HG02678 (cell line): Measurements from ENCODE around the gene MT1A.
"Not testable (repeated sequence)": the region's sequence is repeated elsewhere in the genome, so short reads cannot be mapped to it uniquely, and the experiment has no call there.

Source experiments
- ATAC-seq: cut with Tn5 transposase; IDR thresholded peaks from one replicate; pipeline ENCODE4 v1.9.1; 2021; ENCODE audit warnings: mild to moderate bottlenecking, moderate library complexity; ENCODE audit not compliant: unreplicated experiment

Gene MT1A

DNA sequence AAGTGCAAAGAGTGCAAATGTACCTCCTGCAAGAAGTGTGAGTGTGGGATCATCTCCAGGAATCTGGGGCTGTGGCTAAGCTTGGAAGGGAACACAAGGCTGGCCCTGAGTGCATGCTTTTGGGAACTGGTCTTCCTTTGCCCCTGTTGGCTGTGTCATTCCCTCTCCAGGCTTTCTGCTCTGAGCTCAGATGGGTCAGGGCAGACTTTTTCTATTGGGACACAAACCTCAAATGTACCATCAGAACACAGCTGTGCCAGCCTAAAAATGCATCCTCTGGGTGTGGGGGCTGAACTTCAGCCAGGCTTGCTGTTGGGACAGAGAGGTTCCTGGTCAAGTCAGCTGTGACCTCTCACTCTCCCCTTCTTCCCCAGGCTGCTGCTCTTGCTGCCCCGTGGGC lies 14.1 kb downstream of the MT1A start:
- ATAC-seq, result no peak

DNA sequence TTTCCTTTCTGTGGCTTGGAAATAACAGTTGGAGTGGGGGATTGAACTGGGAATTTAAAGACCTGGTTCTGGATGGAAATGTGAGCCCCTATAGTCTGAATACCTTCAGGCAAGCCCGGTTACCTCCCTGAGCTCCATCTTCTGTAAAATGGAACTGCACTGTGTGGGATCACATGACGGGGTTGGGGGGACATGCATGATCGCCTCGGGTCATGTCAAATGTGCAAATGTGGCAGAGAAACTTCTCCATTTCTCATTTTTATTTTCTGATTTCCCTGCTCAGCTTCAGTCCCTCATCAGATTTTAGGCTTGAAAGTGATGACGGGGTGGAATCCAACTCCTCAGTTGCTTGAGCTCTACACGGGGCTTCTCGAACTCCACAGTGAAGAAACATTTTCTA lies 14.8 kb downstream of the MT1A start:
- no peak for ATAC-seq

DNA sequence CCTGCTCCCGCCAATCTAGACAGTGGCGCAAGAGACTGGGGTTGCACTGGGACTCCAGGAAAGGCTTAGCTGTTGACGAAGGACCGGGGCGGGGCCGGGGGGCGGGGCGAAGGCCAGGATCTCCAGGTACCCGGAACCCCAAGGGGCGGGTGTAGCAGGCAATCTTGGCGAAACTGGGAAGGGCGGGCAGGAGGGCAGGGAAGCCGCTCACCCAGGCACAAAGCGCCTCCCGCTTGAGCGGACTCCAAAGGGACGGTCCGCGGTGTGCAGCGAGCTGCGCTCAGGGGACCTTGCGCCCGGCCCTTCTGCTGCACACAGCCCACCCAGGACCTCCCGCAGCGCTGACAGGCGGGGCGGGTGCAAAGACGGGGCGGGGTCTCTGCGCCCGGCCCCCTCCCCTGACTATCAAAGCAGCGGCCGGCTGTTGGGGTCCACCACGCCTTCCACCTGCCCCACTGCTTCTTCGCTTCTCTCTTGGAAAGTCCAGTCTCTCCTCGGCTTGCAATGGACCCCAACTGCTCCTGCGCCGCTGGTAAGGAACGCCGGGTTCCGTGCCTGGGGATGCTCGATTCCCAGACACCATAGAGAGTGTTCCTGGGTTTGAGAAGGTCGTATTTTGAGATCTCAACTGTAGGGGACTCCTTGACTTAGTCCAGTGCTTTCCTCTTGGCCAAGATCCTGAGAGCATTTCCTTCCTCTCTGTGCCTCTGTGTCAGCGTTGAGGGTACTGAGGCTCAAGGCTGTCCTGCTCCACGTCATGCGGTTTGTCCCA lies 19.3 kb downstream of the MT1A start, which contains the start of gene MT1F:
TSS of gene MT1F (plus strand) at position 405 of the 772 bp plus-strand sequence. CDS start at position 505, 100 bp downstream.
- ATAC-seq, result peak; percentile 51

DNA sequence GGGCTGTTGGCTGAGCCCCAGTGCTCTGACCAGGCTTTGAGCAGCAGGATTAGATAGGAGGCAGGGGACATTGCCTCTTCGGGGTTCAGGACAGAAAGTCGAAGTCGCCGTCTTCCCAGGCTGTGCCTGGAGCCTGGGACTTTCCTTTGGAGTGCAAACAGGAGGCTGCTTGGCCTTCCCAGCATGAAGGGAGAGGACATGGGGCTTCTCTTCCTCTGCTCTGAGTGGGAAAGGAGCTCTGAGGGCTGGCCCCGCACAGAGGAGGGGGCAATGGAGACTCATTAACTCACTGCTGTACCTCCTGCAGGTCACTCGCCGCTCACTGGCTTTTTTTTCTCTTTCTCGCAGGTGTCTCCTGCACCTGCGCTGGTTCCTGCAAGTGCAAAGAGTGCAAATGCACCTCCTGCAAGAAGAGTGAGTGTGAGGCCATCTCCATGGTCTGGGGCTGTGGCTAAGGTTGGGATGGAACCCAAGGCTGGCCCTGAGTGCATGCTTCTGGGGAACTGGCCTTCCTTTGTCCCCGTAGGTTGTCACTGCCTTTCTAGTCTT lies 19.9 kb downstream of the MT1A start:
- ATAC-seq, result no peak

DNA sequence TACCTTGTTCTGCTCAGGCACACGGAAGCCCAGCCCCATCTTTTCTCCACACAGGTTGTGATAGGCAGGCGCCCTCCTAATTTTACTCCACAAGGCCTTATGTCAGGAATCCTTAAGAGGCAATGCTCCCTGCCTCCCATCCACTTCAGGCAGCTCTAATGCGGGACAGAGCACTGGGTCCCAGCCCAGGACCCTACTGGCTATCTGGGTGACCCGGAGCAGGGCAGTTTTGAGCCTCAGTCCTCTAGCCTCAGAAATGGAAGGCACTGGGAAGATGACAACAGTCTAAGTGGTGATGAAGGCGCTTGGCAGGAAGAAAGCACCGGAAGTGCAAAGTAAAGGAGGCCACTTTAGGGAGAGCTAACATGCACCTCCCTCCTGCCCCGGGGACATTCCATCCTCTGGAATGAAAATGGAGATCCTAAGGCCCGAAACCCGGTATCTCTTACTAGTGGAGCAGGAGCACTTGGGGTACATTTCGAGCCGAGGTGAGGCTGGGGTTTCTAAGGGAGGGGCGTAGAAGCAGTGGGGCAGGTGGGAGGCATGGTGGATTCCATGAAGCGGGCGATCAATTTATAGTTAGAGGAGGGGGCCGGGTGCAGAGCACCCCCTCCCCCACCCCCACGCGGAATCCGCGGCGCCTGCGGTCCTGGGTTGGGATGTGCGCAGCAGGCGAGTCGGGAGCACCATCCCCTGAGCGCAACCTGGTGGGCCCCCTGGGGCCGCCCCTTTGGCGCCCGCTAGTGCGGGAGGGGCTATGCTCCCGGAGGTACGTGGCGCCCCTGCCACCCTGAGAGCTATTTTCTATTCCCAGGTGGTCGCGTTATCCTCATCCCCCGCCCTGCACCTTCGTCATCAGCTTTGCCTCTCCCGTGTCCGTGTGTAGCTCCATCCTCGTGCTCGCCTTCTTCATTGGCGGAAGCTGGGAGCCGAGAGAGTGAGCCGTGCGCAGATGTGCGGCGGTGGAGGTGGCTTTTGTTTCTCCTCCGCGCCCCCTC lies 24.2 kb downstream of the MT1A start:
- ATAC-seq, result no peak

DNA sequence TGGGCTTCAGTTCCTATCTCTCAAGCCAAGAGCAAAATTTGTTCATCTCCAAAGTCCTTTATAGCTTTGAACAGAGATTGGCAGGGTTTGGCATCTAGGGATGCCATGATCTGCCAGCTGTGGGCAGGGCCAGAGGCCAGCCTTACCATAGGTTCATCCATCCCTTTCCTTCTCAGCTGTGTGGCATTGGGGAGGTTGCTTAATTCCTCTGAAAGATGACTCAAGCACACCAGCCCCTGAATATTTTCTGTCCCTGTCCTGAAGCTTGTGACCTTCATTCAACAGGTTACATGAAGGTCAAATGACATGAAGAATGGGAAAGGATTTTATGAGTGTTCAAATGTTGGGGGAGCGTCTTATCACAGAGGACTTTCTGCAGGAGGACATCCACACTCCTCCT lies 26.0 kb downstream of the MT1A start:
- ATAC-seq, result no peak

DNA sequence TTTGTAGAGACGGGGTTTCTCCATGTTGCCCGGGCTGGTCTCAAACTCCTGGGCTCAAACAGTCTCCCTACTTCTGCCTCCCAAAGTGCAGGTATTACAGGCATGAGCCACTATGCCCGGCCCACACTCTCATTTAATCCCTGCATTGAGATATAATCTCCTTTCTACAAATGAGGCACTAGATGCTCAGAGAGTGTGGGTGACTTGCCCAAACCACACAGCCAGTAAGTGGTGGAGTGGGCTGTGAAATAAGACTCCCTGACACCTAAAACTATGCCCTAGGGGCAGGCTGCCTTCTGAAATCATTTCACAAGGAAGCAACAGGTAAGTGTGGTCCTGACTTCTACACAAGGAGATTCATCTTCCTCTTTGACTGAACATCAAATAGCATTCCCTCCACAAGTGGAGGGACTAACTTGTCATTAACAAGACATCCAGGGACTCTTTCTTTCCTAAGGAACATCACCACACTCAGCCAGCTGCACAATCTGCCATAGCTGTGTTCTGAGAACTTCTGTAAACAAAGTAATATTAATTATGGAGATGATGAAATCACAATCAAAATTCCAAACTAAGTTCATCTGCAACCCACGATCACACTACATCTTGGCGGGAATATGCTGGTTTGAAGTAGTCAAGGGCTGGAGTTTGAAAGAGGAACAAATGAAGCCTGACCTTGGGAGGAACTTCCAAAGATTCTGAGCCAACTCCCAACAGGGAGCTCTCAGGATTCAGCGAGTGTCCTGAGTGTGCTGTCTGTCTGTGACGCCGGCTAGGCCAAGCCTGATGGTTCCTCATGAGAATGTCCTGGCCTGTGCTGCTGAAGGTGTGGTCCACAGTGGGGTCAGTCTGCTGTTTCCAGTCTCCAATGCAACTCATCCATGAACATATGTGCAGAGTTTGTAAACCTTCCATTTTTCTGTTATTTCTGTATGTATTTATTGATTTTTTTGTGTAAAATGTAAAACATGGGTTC lies 27.1 kb downstream of the MT1A start:
- ATAC-seq, result not testable (repeated sequence)

DNA sequence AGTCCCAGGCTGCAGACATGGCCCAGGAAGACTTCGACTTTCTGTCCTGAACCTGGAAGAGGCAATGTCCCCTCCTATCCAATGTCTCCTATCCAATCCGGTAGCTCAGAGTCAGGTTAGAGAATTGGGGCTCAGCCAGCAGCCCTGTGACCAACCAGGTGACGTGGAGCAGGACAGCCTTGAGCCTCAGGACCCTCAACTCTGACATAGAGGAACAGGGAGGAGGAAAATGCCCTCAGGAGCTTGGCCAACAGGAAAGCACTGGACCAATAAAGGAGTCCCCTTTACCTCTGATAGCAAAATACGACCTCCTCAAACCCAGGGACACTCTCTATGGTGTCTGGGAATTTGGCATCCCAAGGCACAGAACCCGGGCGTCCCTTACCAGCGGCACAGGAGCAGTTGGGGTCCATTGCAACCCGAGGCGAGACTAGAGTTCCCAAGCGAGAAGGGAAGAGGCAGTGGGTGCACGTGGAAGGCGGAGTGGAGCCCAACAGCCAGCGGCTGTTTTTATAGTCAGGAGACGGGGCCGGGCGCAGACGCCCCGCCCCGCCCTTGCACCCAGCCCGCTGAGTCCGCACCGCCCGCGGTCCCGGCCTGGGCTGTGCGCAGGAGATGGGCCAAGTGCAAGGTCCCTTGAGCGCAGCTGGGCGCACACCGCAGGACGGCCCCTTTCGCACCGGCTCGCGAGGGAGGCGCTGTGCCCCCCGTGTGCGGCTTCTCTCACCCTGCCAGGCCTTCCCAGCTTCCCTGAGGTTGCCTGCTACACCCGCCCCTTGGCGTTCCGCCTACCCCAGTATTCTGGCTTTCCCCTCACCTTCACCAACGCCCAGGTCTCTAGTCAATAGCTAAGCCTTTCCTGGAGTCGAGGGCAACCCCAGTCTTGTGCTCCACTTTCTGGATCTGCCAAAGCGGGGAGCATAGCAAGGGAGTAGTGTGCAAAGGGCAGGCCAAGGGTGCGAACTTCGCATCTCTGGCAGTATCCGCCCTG lies 29.4 kb downstream of the MT1A start, which contains the start of gene MT1G:
TSS of gene MT1G (minus strand) at position 485 of the 991 bp plus-strand sequence. CDS start at position 413, 72 bp downstream.
- no peak for ATAC-seq

DNA sequence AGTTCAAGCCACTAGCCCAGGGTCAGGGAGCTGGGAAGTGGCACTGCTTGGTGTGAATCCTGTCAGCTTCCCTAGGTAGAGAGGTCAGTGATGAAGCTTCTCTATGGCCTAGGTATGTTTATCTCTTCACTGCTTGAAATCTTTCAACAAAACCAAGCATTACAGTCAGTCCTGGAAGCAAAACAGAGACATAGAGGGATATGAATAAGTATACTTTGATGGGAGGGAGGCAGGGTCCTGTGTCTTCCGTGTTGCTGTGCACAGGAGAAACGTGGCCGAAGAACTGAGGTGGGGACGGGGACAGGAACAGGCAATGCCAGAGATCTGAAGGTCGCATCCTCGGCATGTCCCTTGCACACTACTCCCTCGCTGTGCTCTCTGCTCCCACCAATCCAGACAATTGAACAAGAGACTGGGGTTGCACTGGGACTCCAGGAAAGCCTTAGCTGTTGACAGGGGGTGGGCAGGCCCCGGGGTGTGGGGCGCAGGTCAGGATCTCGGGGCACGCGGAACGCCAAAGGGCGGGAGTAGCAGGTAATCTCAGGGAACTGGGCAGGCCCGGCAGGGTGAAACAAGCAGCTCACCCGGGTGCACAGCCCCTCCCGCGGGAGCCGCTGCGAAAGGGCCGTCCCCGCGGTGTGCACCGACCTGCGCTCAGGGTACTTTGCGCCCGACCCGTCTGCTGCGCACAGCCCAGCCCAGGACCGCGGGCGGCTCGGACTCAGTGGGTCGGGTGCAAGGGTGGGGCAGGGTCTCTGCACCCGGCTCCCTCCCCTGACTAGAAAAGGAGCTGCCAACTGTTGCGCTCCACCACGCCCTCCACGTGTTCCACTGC lies 30.8 kb downstream of the MT1A start, which contains the start of gene MT1H:
TSS of gene MT1H (plus strand) at position 810 of the 835 bp plus-strand sequence. CDS start 71 bp downstream, outside the sequence.
- no peak for ATAC-seq

DNA sequence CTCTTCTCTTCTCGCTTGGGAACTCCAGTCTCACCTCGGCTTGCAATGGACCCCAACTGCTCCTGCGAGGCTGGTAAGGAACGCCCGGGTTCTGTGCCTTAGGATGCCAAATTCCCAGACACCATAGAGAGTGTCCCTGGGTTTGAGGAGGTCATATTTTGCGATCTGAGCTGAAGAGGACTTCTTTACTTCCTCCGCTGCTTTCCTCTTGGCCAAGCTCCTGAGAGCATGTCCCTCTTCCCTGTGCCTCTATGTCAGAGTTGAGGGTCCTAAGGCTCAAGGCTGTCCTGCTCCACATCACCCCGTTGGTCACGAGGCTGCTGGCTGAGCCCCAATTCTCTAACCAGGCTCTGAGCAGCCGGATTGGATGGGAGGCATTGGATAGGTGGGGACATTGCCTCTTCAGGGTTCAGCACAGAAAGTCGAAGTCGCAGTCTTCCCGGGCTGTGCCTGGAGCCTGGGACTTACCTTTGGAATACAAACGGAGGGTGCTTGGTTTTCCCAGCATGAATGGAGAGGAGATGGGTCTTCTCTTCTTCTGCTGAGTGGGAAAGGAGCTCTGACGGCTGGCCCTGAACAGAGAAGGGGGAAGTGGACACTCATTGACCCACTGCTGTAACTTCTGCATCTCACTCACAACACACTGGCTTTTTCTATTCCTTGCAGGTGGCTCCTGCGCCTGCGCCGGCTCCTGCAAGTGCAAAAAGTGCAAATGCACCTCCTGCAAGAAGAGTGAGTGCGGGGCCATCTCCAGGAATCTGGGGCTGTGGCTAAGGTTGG lies 31.6 kb downstream of the MT1A start:
- ATAC-seq, result no peak

DNA sequence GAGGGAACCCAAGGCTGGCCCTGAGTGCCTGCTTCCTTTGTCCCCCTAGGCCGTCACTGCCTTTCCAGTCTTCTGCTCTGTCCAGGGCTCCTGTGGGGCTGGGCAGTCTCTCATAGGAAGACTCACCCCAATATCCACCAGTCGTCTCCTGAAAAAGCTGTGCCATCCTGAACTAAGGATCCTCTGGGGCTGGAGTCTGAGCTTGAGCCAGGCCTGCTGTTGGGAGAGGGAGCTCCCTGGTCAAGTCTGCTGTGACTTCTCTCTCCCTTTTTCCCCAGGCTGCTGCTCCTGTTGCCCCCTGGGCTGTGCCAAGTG lies 32.1 kb downstream of the MT1A start:
- no peak for ATAC-seq

DNA sequence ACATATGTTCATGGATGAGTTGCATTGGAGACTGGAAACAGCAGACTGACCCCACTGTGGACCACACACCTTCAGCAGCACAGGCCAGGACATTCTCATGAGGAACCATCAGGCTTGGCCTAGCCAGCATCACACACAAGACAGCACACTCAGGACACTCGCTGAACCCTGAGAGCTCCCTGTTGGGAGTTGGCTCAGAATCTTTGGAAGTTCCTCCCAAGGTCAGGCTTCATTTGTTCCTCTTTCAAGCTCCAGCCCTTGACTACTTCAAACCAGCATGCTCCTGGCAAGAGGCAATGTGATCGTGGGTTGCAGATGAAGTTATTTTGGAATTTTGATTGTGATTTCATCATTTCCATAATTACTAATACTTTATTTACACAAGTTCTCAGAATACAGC lies 33.2 kb downstream of the MT1A start:
- not testable (repeated sequence) for ATAC-seq

DNA sequence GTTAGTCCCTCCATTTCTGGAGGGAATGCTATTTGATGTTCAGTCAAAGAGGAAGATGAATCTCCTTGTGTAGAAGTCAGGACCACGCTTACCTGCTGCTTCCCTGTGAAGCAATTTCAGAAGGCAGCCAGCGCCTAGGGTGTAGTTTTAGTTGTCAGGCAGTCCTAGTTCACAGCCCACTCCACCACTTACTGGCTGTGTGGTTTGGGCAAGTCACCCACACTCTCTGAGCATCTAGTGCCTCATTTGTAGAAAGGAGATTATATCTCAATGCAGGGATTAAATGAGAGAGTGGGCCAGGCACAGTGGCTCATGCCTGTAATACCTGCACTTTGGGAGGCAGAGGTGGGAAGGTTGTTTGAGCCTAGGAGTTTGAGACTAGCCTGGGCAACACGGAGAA lies 33.7 kb downstream of the MT1A start:
- not testable (repeated sequence) for ATAC-seq

DNA sequence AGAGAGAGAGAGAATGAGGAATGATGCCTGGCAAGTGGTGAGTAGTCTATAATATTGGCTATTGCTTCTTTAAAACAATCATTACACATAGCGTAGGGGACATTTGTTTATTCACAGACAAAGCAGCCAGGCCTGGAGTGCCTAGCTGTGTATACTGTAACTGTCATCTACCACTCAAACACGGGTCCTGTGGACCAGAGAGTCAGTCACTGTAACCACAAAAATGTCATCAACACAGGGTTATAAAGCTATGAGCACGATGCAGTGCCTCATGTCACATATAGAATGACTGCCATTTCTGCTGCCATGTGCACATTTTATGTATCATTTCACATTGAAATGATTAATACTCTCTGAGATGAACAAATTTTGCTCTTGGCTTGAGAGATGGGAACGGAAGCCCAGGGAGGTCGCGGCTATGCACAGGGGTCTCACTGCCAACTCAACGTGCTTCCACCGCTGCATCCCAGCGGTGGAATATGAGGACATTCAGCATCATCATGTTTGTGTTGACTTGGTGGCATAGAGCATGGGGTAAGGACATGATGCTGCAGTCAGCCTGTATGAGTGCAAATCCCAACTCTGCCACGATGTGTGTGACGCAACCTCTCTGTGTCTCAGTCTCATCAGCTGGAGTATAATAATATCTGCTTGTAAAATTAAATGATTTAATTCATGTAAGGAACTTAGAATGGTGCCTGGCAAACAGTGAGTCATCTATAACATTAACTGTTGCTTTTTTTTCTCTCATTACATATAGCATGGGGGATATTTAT lies 34.5 kb downstream of the MT1A start:
- no peak for ATAC-seq

DNA sequence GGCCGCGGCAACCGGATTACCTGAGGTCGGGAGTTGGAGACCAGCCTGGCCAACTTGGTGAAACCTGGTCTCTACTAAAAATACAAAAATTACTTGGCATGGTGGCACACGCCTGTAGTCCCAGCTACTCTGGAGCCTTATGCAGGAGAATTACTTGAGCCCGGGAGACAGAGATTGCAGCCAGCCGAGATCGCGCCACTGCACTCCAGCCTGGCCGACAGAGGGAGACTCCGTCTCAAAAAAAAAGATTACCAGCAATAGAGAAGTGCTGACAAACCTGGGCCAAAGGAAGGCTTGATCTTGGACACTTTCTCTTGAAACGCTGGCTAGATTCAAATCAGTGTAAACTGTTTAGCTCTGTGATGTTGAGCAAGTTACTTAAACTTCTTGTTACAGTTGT lies 35.5 kb downstream of the MT1A start:
- ATAC-seq, result no peak

DNA sequence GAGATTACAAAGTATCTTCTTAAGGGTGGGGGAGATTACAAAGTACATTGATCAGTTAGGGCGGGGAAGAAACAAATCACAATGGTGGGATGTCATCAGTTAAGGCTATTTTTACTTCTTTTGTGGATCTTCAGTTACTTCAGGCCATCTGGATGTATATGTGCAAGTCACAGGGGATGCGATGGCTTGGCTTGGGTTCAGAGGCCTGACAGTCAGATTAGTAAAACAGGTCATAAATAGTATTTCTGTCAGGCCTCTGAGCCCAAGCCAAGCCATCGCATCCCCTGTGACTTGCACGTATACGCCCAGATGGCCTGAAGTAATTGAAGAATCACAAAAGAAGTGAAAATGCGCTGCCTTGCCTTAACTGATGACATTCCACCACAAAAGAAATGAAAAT lies 36.1 kb downstream of the MT1A start:
- ATAC-seq, result not testable (repeated sequence)
